Stimulated activated CD8-positive, alpha-beta memory T cell treated with anti-CD3 and anti-CD28 coated beads, Interleukin-2, amount 100 ng/mL, for 1 hour (primary cell): ENCODE data around the gene GPR89B.
"Not testable (repeated sequence)": the region's sequence is repeated elsewhere in the genome, so short reads cannot be mapped to it uniquely, and the experiment has no call there.

ENCODE experiments used
- DNase-seq, 2 donors: peaks; one replicate each; pipeline ENCODE4 v3.0.0-alpha.2; 2020; ENCODE audit warnings: low read depth in 2 of 2

Gene GPR89B

GRCh38 chr1:147940456-147940855 lies 12.2 kb downstream of the GPR89B start:
- not testable (repeated sequence) for DNase-seq

- DNase-seq, result not testable (repeated sequence)
Observed at GRCh38 chr1:147942563-147942962, 14.3 kb downstream of the GPR89B start.

- not testable (repeated sequence) for DNase-seq
Observed at GRCh38 chr1:147949517-147949916, 21.3 kb downstream of the GPR89B start.

- DNase-seq, result not testable (repeated sequence)
Observed at GRCh38 chr1:147958906-147959305, 30.7 kb downstream of the GPR89B start.

GRCh38 chr1:147959680-147960079 lies 31.5 kb downstream of the GPR89B start:
- DNase-seq, result not testable (repeated sequence)

GRCh38 chr1:147964575-147964974 lies 36.4 kb downstream of the GPR89B start:
- not testable (repeated sequence) for DNase-seq

GRCh38 chr1:147966657-147967056 lies 38.4 kb downstream of the GPR89B start:
- not testable (repeated sequence) for DNase-seq

GRCh38 chr1:147978896-147979651 lies 50.9 kb downstream of the GPR89B start:
- not testable (repeated sequence) for DNase-seq

- not testable (repeated sequence) for DNase-seq
Observed at GRCh38 chr1:147985374-147985773, 57.2 kb downstream of the GPR89B start.

GRCh38 chr1:147987893-147988292 lies 59.7 kb downstream of the GPR89B start:
- DNase-seq, result not testable (repeated sequence)

- DNase-seq, result not testable (repeated sequence)
Observed at GRCh38 chr1:147992916-147993315, 64.7 kb downstream of the GPR89B start.

- DNase-seq, result not testable (repeated sequence)
Observed at GRCh38 chr1:147993400-147993799, 65.2 kb downstream of the GPR89B start.

- DNase-seq, result not testable (repeated sequence)
Observed at GRCh38 chr1:147993825-147994615, 65.8 kb downstream of the GPR89B start.

GRCh38 chr1:147996088-147996487 lies 67.9 kb downstream of the GPR89B start:
- not testable (repeated sequence) for DNase-seq

GRCh38 chr1:148007724-148008123 lies 79.5 kb downstream of the GPR89B start:
- not testable (repeated sequence) for DNase-seq

GRCh38 chr1:148010527-148010926 lies 82.3 kb downstream of the GPR89B start:
- no peak for DNase-seq

- not testable (repeated sequence) for DNase-seq
Observed at GRCh38 chr1:148013177-148014144, 85.2 kb downstream of the GPR89B start.

- not testable (repeated sequence) for DNase-seq
Observed at GRCh38 chr1:148014289-148015200, 86.3 kb downstream of the GPR89B start.

- not testable (repeated sequence) for DNase-seq
Observed at GRCh38 chr1:148024918-148025317, 96.7 kb downstream of the GPR89B start.

GRCh38 chr1:148027004-148027403 lies 98.8 kb downstream of the GPR89B start:
- DNase-seq, result not testable (repeated sequence)
